ENCODE results near the gene COL6A1.

Gene COL6A1

GRCh38 chr21:46022551-46023525 is 41.3 kb downstream of the COL6A1 start:
- Histone ChIP-seq H3K4me2 (ENCODE audit: low read length) (no peak overlapping the region), H3K27me3 (ENCODE audit: control insufficient read depth, insufficient read depth, low read length) (no peaks in the 10 kb centered on the region), H3K4me1 (ENCODE audit: control insufficient read depth, insufficient read depth, low read length) (peaks cover 5% of the 10 kb centered on the region), H3K9me3 (replicated peaks; ENCODE audit: low read length) (no peaks in the 10 kb centered on the region), H3K4me3 (ENCODE audit: low read length) (no peak overlapping the region), H3K9ac (ENCODE audit: low read depth, low read length) (no peak overlapping the region), H3K36me3 (ENCODE audit: insufficient read depth, low read length) (no peaks in the 10 kb centered on the region)

DNA sequence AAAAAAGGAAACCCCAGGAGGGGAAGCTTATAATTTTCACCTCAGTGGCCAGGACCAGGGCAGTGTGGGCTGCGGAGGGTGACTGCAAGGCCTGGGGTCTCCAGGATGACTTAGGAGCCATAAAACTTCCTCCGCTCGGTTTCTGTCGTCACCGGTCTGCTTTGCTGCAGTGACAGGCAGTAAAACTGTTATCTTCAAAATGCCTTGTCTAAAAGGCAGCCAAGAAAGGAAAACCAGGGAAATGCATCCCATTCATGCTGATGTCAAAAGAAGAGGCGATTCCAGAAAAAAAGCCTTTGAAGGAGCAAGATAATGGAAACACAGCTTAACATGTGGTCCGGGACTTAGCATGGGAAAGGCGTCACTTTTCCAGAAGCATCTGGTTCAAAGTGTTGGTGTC is 42.0 kb downstream of the COL6A1 start:
- H3K4me1 ChIP-seq (ENCODE audit: control insufficient read depth, insufficient read depth, low read length): peaks cover 9% of the 10 kb centered on the region
- no peak overlapping the region for H3K9ac ChIP-seq (ENCODE audit: low read depth, low read length)
- no peaks in the 10 kb centered on the region for H3K36me3 ChIP-seq (ENCODE audit: insufficient read depth, low read length)
- H3K4me2 ChIP-seq (ENCODE audit: low read length): no peak overlapping the region
- no peak overlapping the region for H3K4me3 ChIP-seq (ENCODE audit: low read length)
- H3K27me3 ChIP-seq (ENCODE audit: control insufficient read depth, insufficient read depth, low read length): no peaks in the 10 kb centered on the region
- no peaks in the 10 kb centered on the region for H3K9me3 ChIP-seq (replicated peaks; ENCODE audit: low read length)

- H3K27me3 ChIP-seq (ENCODE audit: control insufficient read depth, insufficient read depth, low read length): no peaks in the 10 kb centered on the region
- no peaks in the 10 kb centered on the region for H3K36me3 ChIP-seq (ENCODE audit: insufficient read depth, low read length)
- H3K9ac ChIP-seq (ENCODE audit: low read depth, low read length): no peak overlapping the region
- H3K9me3 ChIP-seq (replicated peaks; ENCODE audit: low read length): no peaks in the 10 kb centered on the region
- peaks cover 9% of the 10 kb centered on the region for H3K4me1 ChIP-seq (ENCODE audit: control insufficient read depth, insufficient read depth, low read length)
- H3K4me3 ChIP-seq (ENCODE audit: low read length): no peak overlapping the region
- H3K4me2 ChIP-seq (ENCODE audit: low read length): no peak overlapping the region
Observed at GRCh38 chr21:46024141-46024540, 42.6 kb downstream of the COL6A1 start.

GRCh38 chr21:46025113-46025770 is 43.7 kb downstream of the COL6A1 start:
- H3K4me1 ChIP-seq (ENCODE audit: control insufficient read depth, insufficient read depth, low read length): peaks cover 9% of the 10 kb centered on the region
- H3K36me3 ChIP-seq (ENCODE audit: insufficient read depth, low read length): no peaks in the 10 kb centered on the region
- no peak overlapping the region for H3K4me2 ChIP-seq (ENCODE audit: low read length)
- no peaks in the 10 kb centered on the region for H3K27me3 ChIP-seq (ENCODE audit: control insufficient read depth, insufficient read depth, low read length)
- H3K9me3 ChIP-seq (replicated peaks; ENCODE audit: low read length): no peaks in the 10 kb centered on the region
- H3K4me3 ChIP-seq (ENCODE audit: low read length): no peak overlapping the region
- H3K9ac ChIP-seq (ENCODE audit: low read depth, low read length): no peak overlapping the region

DNA sequence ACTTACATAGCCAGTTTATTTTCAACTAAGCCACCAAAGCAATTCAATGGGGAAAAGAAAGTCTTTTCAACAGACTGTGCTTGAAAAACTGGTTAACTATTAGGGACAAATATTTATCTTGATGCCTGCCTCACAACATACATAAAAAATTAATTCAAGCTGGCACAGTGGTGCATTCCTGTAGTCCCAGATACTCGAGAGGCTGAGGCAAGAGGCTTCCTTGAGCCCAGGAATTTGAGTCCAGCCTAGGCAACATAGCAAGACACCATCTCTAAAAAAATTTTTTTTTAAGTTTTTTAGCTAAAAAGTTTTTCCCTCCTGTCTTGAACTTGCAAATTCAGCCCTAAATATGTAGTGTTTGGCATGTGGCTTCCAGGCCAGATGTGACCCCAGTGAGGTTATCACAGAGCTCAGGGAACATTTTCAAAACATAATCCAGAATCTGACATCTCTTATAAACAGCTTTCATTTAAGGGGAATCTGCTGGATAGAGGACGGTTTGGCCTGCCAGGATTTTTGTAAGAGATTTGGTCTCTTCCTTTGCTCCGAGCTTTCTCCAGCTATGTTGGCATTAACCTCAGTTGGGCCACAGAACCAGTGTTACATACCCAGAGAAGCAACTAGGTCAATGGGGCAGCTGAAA is 46.4 kb downstream of the COL6A1 start:
- peaks cover 9% of the 10 kb centered on the region for H3K4me1 ChIP-seq (ENCODE audit: control insufficient read depth, insufficient read depth, low read length)
- H3K36me3 ChIP-seq (ENCODE audit: insufficient read depth, low read length): no peaks in the 10 kb centered on the region
- H3K4me2 ChIP-seq (ENCODE audit: low read length): no peak overlapping the region
- H3K27me3 ChIP-seq (ENCODE audit: control insufficient read depth, insufficient read depth, low read length): no peaks in the 10 kb centered on the region
- H3K4me3 ChIP-seq (ENCODE audit: low read length): no peak overlapping the region
- no peak overlapping the region for H3K9ac ChIP-seq (ENCODE audit: low read depth, low read length)
- H3K9me3 ChIP-seq (replicated peaks; ENCODE audit: low read length): no peaks in the 10 kb centered on the region

- no peak overlapping the region for H3K4me3 ChIP-seq (ENCODE audit: low read length)
- H3K36me3 ChIP-seq (ENCODE audit: insufficient read depth, low read length): no peaks in the 10 kb centered on the region
- no peak overlapping the region for H3K9ac ChIP-seq (ENCODE audit: low read depth, low read length)
- H3K4me2 ChIP-seq (ENCODE audit: low read length): no peak overlapping the region
- no peaks in the 10 kb centered on the region for H3K9me3 ChIP-seq (replicated peaks; ENCODE audit: low read length)
- no peaks in the 10 kb centered on the region for H3K27me3 ChIP-seq (ENCODE audit: control insufficient read depth, insufficient read depth, low read length)
- H3K4me1 ChIP-seq (ENCODE audit: control insufficient read depth, insufficient read depth, low read length): peaks cover 9% of the 10 kb centered on the region
Observed at GRCh38 chr21:46028573-46029091, 47.1 kb downstream of the COL6A1 start.

GRCh38 chr21:46029186-46029924 is 47.8 kb downstream of the COL6A1 start:
- Histone ChIP-seq H3K36me3 (ENCODE audit: insufficient read depth, low read length) (no peaks in the 10 kb centered on the region), H3K4me1 (ENCODE audit: control insufficient read depth, insufficient read depth, low read length) (peaks cover 9% of the 10 kb centered on the region), H3K9me3 (replicated peaks; ENCODE audit: low read length) (no peaks in the 10 kb centered on the region), H3K27me3 (ENCODE audit: control insufficient read depth, insufficient read depth, low read length) (no peaks in the 10 kb centered on the region), H3K4me2 (ENCODE audit: low read length) (no peak overlapping the region), H3K4me3 (ENCODE audit: low read length) (no peak overlapping the region), H3K9ac (ENCODE audit: low read depth, low read length) (no peak overlapping the region)

- Histone ChIP-seq H3K4me3 (ENCODE audit: low read length) (no peak overlapping the region), H3K36me3 (ENCODE audit: insufficient read depth, low read length) (no peaks in the 10 kb centered on the region), H3K9ac (ENCODE audit: low read depth, low read length) (no peak overlapping the region), H3K4me1 (ENCODE audit: control insufficient read depth, insufficient read depth, low read length) (peaks cover 5% of the 10 kb centered on the region), H3K4me2 (ENCODE audit: low read length) (no peak overlapping the region), H3K27me3 (ENCODE audit: control insufficient read depth, insufficient read depth, low read length) (no peaks in the 10 kb centered on the region), H3K9me3 (replicated peaks; ENCODE audit: low read length) (no peaks in the 10 kb centered on the region)
Observed at GRCh38 chr21:46031484-46031883, 49.9 kb downstream of the COL6A1 start.

DNA sequence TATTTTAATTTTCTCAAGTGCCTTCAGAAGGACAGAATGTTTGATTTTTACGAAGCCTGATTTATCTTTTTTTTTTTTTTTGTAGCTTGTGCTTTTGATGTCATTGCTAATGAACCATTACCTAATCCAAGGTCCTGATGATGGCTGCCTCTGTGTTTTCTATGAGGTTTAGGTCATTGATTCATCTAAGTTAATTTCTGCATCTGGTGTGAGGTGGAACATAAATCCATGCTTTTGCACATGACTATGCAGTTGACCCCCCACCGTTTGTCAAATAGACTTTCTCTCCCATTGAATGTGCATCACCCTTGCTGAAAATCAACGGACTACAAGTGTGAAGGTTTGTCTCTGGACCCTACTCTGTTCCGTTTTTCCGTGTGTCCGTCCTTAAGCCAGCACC is 50.5 kb downstream of the COL6A1 start:
- Histone ChIP-seq H3K4me2 (ENCODE audit: low read length) (no peak overlapping the region), H3K27me3 (ENCODE audit: control insufficient read depth, insufficient read depth, low read length) (no peaks in the 10 kb centered on the region), H3K36me3 (ENCODE audit: insufficient read depth, low read length) (no peaks in the 10 kb centered on the region), H3K9ac (ENCODE audit: low read depth, low read length) (no peak overlapping the region), H3K4me3 (ENCODE audit: low read length) (no peak overlapping the region), H3K4me1 (ENCODE audit: control insufficient read depth, insufficient read depth, low read length) (peaks cover 5% of the 10 kb centered on the region), H3K9me3 (replicated peaks; ENCODE audit: low read length) (no peaks in the 10 kb centered on the region)

DNA sequence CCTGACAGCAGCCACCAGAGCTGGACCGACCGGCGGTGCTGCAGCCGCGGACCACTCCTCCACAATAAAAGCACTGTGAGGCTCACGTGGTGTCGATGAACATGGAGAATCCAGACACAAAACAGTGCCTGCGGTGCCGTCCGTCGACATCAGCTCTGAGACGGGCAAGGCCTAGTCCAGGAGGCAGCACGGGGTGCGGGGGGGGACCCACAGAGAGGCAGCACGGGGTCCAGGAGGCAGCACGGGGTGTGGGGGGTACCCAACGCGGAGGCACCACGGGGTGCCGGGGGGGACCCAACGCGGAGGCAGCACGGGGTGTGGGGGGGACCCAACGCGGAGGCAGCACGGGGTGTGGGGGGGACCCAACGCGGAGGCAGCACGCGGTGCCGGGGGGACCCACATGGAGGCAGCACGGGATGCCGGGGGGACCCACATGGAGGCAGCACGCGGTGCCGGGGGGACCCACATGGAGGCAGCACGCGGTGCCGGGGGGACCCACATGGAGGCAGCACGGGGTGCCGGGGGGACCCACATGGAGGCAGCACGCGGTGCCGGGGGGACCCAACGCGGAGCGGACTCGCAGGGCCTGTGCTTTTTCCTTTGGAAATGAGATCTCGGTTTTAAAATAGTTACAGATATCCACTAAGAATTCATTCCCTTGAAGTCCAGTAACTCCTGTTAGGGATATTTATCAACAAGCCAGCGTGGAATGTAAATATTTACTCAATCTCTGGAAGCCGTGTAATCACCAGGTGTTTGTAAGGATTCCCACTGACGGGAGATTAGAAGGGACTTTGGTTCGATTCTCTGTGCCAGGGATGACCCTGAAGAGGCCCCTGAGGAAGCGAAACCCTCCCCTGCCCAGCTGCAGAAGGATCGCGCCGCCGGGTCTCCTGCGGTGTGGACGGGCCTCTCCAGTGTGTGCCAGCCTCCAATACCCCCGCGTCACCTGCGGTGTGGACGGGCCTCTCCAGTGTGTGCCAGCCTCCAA is 52.1 kb downstream of the COL6A1 start:
- Histone ChIP-seq H3K36me3 (ENCODE audit: insufficient read depth, low read length) (no peaks in the 10 kb centered on the region), H3K4me3 (ENCODE audit: low read length) (no peak overlapping the region), H3K9me3 (replicated peaks; ENCODE audit: low read length) (no peaks in the 10 kb centered on the region), H3K4me2 (ENCODE audit: low read length) (no peak overlapping the region), H3K4me1 (ENCODE audit: control insufficient read depth, insufficient read depth, low read length) (peaks cover 10% of the 10 kb centered on the region), H3K9ac (ENCODE audit: low read depth, low read length) (no peak overlapping the region), H3K27me3 (ENCODE audit: control insufficient read depth, insufficient read depth, low read length) (no peaks in the 10 kb centered on the region)
